Activated CD4-positive, alpha-beta T cell treated with anti-CD3 and anti-CD28 coated beads, Interleukin-2, amount 50 U/mL, for 24 hours (primary cell): ENCODE results near the gene HGFAC.

Experiments
- DNase-seq, 2 donors: peaks; one replicate each; pipeline ENCODE4 v3.0.0-alpha.2; 2020; ENCODE audit warnings: low read depth in 1 of 2, low spot score in 1 of 2

The HGFAC gene

DNA sequence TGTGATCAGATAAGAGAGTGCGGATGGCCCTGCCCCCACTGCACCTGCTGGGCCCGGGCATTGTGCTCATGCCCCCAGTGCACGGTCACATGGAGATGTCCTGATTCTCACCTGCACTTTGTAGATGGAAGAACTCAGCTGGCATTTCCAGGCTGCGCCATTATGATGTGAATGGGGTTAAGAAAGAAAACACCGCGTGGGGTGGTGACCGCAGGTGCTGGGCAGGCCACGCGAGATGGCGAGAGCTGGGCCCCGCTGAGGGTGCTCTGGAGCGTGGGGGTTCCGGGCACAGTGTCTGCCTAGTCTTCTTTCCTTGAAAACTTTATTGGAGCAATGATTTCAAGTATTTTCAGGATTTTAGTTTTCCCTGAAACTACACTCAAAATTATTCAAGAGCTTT, 17.8 kb upstream of the HGFAC start:
- no peak for DNase-seq

DNA sequence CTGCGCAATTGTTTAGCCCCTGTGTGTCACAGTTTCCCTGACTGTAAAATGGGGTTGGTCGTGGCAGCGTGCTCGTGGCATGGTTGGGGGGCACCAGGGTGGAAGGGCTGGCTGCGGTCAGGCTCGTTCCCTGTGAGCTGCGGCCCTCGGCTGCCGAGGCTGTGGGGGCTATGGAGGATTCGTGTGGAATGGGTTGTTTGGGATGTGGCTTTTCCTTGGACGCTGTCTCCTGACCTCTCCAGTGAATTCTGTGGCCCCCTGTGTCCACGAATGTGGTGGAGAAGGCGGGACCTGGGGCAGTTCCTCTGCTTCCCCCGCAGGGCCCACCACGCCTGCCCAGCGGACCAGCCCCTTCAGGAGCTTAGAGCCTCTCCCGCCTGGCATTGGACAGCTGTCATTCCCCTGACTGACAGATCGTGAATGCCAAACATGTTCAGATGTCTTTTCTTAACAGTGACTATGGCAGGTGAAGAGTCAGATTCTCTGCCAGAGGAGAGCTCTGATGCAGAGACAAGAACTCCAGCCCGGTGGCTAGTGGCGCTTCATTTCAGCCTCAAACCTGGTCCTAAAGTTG, 17.2 kb upstream of the HGFAC start:
- no peak for DNase-seq

GRCh38 chr4:3426465-3427133, 15.2 kb upstream of the HGFAC start:
- DNase-seq = no peak

GRCh38 chr4:3427134-3427476, 14.7 kb upstream of the HGFAC start:
- no peak for DNase-seq

- no peak for DNase-seq
These were observed 13.9 kb upstream of the HGFAC start for GRCh38 chr4:3427706-3428446.

DNA sequence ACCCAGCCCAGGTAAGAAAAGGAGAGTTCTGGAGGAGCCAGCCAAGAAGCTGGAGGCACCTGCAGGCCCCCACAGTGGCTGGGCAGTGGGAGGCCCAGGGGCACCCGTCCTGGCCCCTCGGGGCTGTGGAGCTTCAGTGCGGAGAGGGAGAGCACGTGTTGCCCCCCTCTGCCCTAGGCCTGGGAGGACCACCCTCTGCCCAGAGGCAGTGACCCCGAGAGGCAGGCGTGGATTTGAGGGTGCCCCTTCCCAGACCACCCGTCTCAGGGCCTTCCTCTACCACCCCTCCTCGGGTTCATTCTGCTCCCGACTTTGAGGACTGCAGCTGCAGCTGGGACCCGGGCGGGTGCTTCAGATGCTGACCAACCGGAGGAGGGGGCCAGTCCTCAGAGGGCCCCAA, 12.1 kb upstream of the HGFAC start:
- DNase-seq = no peak

DNA sequence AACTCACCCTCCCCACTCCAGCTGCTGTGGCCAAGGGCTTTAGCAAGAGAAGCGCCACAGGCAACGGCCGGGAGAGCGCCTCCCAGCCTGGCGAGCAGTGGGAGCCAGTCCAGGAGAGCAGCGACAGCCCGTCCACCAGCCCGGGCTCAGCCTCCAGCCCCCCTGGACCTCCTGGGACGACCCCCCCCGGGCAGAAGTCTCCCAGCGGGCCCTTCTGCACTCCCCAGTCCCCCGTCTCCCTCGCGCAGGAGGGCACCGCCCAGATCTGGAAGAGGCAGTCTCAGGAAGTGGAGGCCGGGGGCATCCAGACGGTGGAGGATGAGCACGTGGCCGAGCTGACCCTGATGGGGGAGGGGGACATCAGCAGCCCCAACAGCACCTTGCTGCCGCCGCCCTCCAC, 11.2 kb upstream of the HGFAC start:
- DNase-seq = no peak

- no peak for DNase-seq
These were observed 10.2 kb upstream of the HGFAC start for GRCh38 chr4:3431446-3431993.

DNA sequence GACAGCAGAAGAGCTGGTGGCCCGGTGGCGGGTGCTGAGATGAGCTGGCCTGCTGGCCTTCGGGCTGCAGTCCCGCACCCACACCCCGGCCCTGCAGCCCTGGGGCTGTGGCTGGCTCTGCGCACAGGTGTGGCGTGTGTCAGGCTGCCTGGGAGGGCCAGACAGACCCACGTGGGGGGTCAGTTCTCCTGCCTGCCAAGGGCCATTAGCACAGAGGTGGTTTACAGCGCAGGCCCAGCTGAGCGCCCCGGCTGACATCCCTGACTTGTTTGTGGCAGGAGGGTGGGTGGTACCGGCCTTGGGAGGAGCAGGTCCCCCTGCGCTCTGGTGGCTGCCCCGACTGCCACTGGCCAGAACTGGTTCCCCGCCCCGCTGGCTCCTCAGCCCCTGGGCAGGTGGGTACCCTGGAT, 9.4 kb upstream of the HGFAC start:
- DNase-seq = no peak

GRCh38 chr4:3433138-3433869, 8.5 kb upstream of the HGFAC start:
- no peak for DNase-seq

DNA sequence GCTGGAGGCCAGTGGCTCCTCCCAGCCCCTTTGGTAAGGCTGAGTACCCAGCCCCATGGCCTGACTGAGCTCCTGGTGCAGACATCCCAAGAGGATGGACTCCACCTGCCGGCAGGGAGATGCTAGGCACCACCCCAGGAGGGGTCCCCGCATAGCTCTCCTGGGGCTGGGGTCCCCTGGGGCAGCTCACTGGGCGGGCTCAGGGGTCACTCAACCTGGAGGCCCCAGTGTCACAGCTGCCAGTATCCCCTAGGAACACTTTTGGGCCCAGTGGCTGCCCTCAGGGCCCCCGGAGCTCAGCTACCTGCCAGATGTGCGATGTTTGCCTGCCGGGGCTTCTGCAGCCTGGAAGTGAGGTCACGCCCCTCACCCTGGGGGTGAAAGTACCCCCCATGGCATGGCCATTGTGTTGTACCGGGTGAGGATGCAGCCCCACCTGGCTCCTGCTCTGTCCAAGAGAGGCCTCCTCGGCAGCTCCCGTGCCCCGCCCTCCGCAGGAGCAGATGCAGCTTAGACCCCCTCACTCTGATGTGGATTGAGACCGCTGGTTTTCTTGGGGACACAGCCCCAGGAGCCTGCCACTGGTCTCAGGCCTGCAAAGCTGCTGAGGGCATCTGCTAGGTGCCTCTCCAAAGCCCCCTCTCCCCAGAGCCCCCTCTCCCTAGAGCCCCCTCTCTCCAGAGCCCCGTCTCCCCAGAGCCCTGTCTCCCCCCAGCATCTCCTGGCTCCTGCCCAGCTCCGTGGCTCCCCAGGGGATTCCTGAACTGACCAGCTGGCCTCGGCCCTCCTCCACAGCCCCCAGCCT, 6.7 kb upstream of the HGFAC start:
- no peak for DNase-seq

- DNase-seq = no peak
These were observed 6.1 kb upstream of the HGFAC start for GRCh38 chr4:3435686-3435956.

GRCh38 chr4:3436048-3436797, 5.5 kb upstream of the HGFAC start:
- DNase-seq = no peak

GRCh38 chr4:3436798-3437581, 4.8 kb upstream of the HGFAC start:
- no peak for DNase-seq

DNA sequence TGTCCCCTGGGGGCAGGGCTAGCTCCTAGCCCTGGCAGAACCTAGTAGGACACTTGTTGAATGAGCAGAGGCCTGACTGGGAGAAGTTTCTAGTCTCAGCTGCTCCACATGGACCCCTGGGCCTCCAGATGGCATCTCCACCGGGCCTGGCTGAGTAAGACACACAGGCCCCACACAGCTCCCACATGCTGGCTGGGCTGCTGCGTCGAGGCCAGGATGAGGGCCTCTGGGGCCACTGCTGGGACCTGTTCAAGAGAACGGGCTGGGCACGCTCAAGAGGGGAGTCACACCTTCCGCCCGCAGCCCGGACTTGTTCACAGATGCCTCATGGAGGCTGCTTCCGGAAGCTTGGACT, 4.2 kb upstream of the HGFAC start:
- no peak for DNase-seq

- DNase-seq = no peak
These were observed 3.5 kb upstream of the HGFAC start for GRCh38 chr4:3437998-3438846.

GRCh38 chr4:3438847-3439180, 3.0 kb upstream of the HGFAC start:
- DNase-seq = no peak

DNA sequence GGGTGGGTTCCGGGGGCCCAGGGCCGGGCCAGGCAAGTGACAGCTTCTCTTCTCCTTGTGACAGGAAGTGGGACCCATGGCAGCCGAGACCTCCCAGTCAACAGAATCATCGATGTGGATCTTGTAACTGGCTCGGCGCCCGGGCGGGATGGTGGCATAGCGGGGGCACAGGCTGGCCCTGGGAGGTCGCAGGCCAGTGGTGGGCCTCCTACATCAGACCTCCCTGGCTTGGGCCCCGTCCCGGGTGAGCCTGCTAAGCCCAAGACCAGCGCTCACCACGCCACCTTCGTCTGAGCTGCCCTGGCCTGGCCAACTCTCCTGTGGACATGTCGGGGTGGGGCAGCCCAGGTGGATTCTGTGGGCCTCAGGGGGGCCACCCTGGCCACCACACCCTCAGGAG, 2.4 kb upstream of the HGFAC start:
- no peak for DNase-seq

DNA sequence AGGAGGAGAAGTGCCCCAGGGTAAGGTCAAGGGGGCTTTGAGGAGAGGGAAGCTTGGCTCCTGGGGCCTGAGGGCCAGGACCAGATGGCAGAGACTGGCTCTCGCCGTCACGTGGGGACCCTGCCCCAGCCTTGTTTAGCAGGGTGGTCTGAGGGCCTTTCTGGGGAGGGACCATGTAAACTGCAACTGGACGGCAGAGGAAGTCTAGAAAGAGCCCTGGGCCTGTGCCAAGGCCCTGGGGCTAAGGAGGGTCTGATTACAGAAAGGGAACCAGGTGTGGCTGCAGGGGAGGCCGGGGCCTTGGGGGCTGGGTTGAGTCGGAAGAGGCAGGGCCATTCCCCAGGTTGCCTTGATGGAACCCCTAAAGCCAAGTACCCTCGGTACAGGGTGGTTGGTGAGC, 1.8 kb upstream of the HGFAC start:
- DNase-seq = no peak
